ENCODE results near the gene NR5A2. TPM values are rescaled to one million over a fixed set of nuclear protein-coding genes. Genes with fewer than 3 reads are reported as not detected.

NR5A2 gene
- polyA plus RNA-seq, 2 donors = 0.31 to 0.37 TPM

DNA sequence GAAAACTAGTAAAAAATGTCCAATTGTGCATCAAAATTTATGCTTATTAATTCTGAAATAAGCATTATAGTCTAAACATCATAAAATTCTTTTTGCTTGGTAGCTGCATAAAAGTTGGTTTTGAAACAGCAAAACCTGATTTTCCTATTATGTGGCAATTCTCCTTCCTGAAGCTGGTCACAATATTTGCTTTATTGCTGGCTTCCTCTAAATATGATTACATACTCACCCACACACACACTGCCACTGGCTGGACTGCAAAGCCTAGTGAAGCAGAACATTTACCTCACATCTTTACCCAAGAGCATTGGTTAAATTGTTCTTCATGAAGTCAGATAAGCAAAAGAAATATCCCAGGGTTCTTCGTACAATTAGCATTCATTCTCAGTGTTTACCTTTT is 103.0 kb downstream of the NR5A2 start:
- Histone ChIP-seq H3K9me3 (ENCODE audit: control insufficient read depth in 2 of 2, insufficient read depth in 1 of 2, low read depth in 1 of 2, low read length in 1 of 2) (no peaks in the 10 kb centered on the region), H3K36me3 (ENCODE audit: control insufficient read depth in 2 of 2, insufficient read depth in 2 of 2, low read length in 1 of 2) (no peaks in the 10 kb centered on the region), H3K4me1 (ENCODE audit: control insufficient read depth in 2 of 2, insufficient read depth in 2 of 2, low read length in 1 of 2) (no peaks in the 10 kb centered on the region), H3K27ac (ENCODE audit: low read depth in 2 of 2, low read length in 1 of 2) (no peak overlapping the region), H3K4me3 (ENCODE audit: low read depth in 1 of 2, low read length in 2 of 2) (no peak overlapping the region), H3K27me3 (ENCODE audit: control insufficient read depth in 1 of 2, insufficient read depth in 2 of 2, low read length in 2 of 2) (no peaks in the 10 kb centered on the region)
- 52 to 76% methylated on average over 1 of the region's 1 CpG for WGBS, 2 donors

DNA sequence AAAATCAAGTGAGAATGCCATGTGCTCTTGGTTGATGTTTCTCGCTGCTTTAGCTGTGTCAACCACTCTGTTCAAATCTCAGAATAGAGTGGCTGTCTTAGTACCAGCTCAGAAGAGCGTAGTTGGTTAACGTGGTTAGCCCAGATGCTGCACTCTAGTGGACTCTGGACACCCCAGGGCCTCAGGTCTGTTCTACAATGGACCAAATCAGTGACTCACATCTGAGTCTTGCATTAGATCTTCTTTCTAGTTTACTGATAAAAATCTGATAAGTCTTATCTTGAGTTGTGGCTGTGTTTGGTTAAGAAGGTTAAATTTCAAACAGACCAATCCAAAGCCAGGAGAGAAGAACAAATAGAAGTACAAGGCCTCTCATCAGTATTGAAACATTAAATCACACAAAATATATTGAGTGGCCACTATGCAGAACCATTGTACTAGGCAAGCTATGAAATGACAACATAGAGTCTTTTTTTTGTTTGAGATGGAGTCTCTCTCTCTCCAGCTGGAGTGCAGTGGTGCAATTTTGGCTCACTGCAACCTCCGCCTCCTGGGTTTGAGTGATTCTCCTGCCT is 104.1 kb downstream of the NR5A2 start:
- no peaks in the 10 kb centered on the region for H3K4me1 ChIP-seq (ENCODE audit: control insufficient read depth in 2 of 2, insufficient read depth in 2 of 2, low read length in 1 of 2)
- H3K27ac ChIP-seq (ENCODE audit: low read depth in 2 of 2, low read length in 1 of 2) = no peak overlapping the region
- H3K27me3 ChIP-seq (ENCODE audit: control insufficient read depth in 1 of 2, insufficient read depth in 2 of 2, low read length in 2 of 2) = no peaks in the 10 kb centered on the region
- no peak overlapping the region for H3K4me3 ChIP-seq (ENCODE audit: low read depth in 1 of 2, low read length in 2 of 2)
- H3K9me3 ChIP-seq (ENCODE audit: control insufficient read depth in 2 of 2, insufficient read depth in 1 of 2, low read depth in 1 of 2, low read length in 1 of 2) = no peaks in the 10 kb centered on the region
- 68 to 69% methylated on average over 4 of the region's 4 CpGs for WGBS, 2 donors
- no peaks in the 10 kb centered on the region for H3K36me3 ChIP-seq (ENCODE audit: control insufficient read depth in 2 of 2, insufficient read depth in 2 of 2, low read length in 1 of 2)

- H3K27me3 ChIP-seq (ENCODE audit: control insufficient read depth in 1 of 2, insufficient read depth in 2 of 2, low read length in 2 of 2) = no peaks in the 10 kb centered on the region
- H3K27ac ChIP-seq (ENCODE audit: low read depth in 2 of 2, low read length in 1 of 2) = no peak overlapping the region
- H3K36me3 ChIP-seq (ENCODE audit: control insufficient read depth in 2 of 2, insufficient read depth in 2 of 2, low read length in 1 of 2) = no peaks in the 10 kb centered on the region
- WGBS, 2 donors = 81 to 86% methylated on average over 2 of the region's 2 CpGs
- no peaks in the 10 kb centered on the region for H3K4me1 ChIP-seq (ENCODE audit: control insufficient read depth in 2 of 2, insufficient read depth in 2 of 2, low read length in 1 of 2)
- no peak overlapping the region for H3K4me3 ChIP-seq (ENCODE audit: low read depth in 1 of 2, low read length in 2 of 2)
- no peaks in the 10 kb centered on the region for H3K9me3 ChIP-seq (ENCODE audit: control insufficient read depth in 2 of 2, insufficient read depth in 1 of 2, low read depth in 1 of 2, low read length in 1 of 2)
These were observed 105.6 kb downstream of the NR5A2 start for GRCh38 chr1:200133123-200133522.

GRCh38 chr1:200134116-200134515 is 106.6 kb downstream of the NR5A2 start:
- 89 to 96% methylated on average over 2 of the region's 2 CpGs for WGBS, 2 donors
- Histone ChIP-seq H3K36me3 (ENCODE audit: control insufficient read depth in 2 of 2, insufficient read depth in 2 of 2, low read length in 1 of 2) (no peaks in the 10 kb centered on the region), H3K27ac (ENCODE audit: low read depth in 2 of 2, low read length in 1 of 2) (no peak overlapping the region), H3K4me3 (ENCODE audit: low read depth in 1 of 2, low read length in 2 of 2) (no peak overlapping the region), H3K4me1 (ENCODE audit: control insufficient read depth in 2 of 2, insufficient read depth in 2 of 2, low read length in 1 of 2) (no peaks in the 10 kb centered on the region), H3K27me3 (ENCODE audit: control insufficient read depth in 1 of 2, insufficient read depth in 2 of 2, low read length in 2 of 2) (no peaks in the 10 kb centered on the region), H3K9me3 (ENCODE audit: control insufficient read depth in 2 of 2, insufficient read depth in 1 of 2, low read depth in 1 of 2, low read length in 1 of 2) (no peaks in the 10 kb centered on the region)

GRCh38 chr1:200136384-200136783 is 108.9 kb downstream of the NR5A2 start:
- Histone ChIP-seq H3K4me3 (ENCODE audit: low read depth in 1 of 2, low read length in 2 of 2) (no peak overlapping the region), H3K27me3 (ENCODE audit: control insufficient read depth in 1 of 2, insufficient read depth in 2 of 2, low read length in 2 of 2) (no peaks in the 10 kb centered on the region)
- 73 to 79% methylated on average over 2 of the region's 2 CpGs for WGBS, 2 donors

GRCh38 chr1:200139661-200140250 is 112.2 kb downstream of the NR5A2 start:
- WGBS, 2 donors = 67 to 74% methylated on average over 4 of the region's 4 CpGs
- H3K4me1 ChIP-seq (ENCODE audit: control insufficient read depth in 2 of 2, insufficient read depth in 2 of 2, low read length in 1 of 2) = no peaks in the 10 kb centered on the region
- no peaks in the 10 kb centered on the region for H3K9me3 ChIP-seq (ENCODE audit: control insufficient read depth in 2 of 2, insufficient read depth in 1 of 2, low read depth in 1 of 2, low read length in 1 of 2)
- H3K4me3 ChIP-seq (ENCODE audit: low read depth in 1 of 2, low read length in 2 of 2) = no peak overlapping the region
- no peaks in the 10 kb centered on the region for H3K27me3 ChIP-seq (ENCODE audit: control insufficient read depth in 1 of 2, insufficient read depth in 2 of 2, low read length in 2 of 2)
- no peak overlapping the region for H3K27ac ChIP-seq (ENCODE audit: low read depth in 2 of 2, low read length in 1 of 2)
- H3K36me3 ChIP-seq (ENCODE audit: control insufficient read depth in 2 of 2, insufficient read depth in 2 of 2, low read length in 1 of 2) = no peaks in the 10 kb centered on the region

More at GRCh38 chr1:200136384-200136783, 108.9 kb downstream of the NR5A2 start:
- H3K4me1 ChIP-seq (ENCODE audit: control insufficient read depth in 2 of 2, insufficient read depth in 2 of 2, low read length in 1 of 2) = no peaks in the 10 kb centered on the region
- no peak overlapping the region for H3K27ac ChIP-seq (ENCODE audit: low read depth in 2 of 2, low read length in 1 of 2)
- H3K9me3 ChIP-seq (ENCODE audit: control insufficient read depth in 2 of 2, insufficient read depth in 1 of 2, low read depth in 1 of 2, low read length in 1 of 2) = no peaks in the 10 kb centered on the region
- H3K36me3 ChIP-seq (ENCODE audit: control insufficient read depth in 2 of 2, insufficient read depth in 2 of 2, low read length in 1 of 2) = no peaks in the 10 kb centered on the region

- no peak overlapping the region for H3K27ac ChIP-seq (ENCODE audit: low read depth in 2 of 2, low read length in 1 of 2)
- 82 to 85% methylated on average over 6 of the region's 6 CpGs for WGBS, 2 donors
- no peaks in the 10 kb centered on the region for H3K9me3 ChIP-seq (ENCODE audit: control insufficient read depth in 2 of 2, insufficient read depth in 1 of 2, low read depth in 1 of 2, low read length in 1 of 2)
- H3K27me3 ChIP-seq (ENCODE audit: control insufficient read depth in 1 of 2, insufficient read depth in 2 of 2, low read length in 2 of 2) = no peaks in the 10 kb centered on the region
- H3K4me3 ChIP-seq (ENCODE audit: low read depth in 1 of 2, low read length in 2 of 2) = no peak overlapping the region
- H3K36me3 ChIP-seq (ENCODE audit: control insufficient read depth in 2 of 2, insufficient read depth in 2 of 2, low read length in 1 of 2) = no peaks in the 10 kb centered on the region
- no peaks in the 10 kb centered on the region for H3K4me1 ChIP-seq (ENCODE audit: control insufficient read depth in 2 of 2, insufficient read depth in 2 of 2, low read length in 1 of 2)
These were observed 115.8 kb downstream of the NR5A2 start for GRCh38 chr1:200143347-200143746.

- H3K9me3 ChIP-seq (ENCODE audit: control insufficient read depth in 2 of 2, insufficient read depth in 1 of 2, low read depth in 1 of 2, low read length in 1 of 2) = no peaks in the 10 kb centered on the region
- no peaks in the 10 kb centered on the region for H3K36me3 ChIP-seq (ENCODE audit: control insufficient read depth in 2 of 2, insufficient read depth in 2 of 2, low read length in 1 of 2)
- 29 to 38% methylated on average over 1 of the region's 1 CpG for WGBS, 2 donors
- peaks cover 0 to 3% of the 10 kb centered on the region in 2 donors for H3K27me3 ChIP-seq (ENCODE audit: control insufficient read depth in 1 of 2, insufficient read depth in 2 of 2, low read length in 2 of 2)
- H3K4me1 ChIP-seq (ENCODE audit: control insufficient read depth in 2 of 2, insufficient read depth in 2 of 2, low read length in 1 of 2) = no peaks in the 10 kb centered on the region
- no peak overlapping the region for H3K4me3 ChIP-seq (ENCODE audit: low read depth in 1 of 2, low read length in 2 of 2)
- no peak overlapping the region for H3K27ac ChIP-seq (ENCODE audit: low read depth in 2 of 2, low read length in 1 of 2)
These were observed 118.6 kb downstream of the NR5A2 start for GRCh38 chr1:200146100-200146499.

DNA sequence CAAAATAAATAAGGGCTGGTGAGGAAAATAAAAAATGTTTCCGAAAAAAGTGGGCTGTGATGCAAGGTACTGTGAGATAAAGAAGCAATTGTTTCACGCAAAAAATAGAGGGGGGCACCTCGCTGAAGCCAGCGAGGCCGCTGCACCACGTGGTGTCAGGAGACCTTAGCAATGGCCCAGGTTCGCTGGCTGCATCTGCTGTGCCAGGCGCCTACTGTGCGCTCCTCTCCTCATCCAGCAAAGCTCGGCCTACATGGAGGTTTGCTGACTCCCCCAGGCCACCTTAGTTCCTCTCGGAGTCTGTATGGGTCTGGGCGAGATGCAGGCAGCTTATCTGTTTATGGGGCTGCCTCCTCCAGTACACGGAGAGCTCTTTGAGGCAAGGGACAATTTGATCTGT is 119.6 kb downstream of the NR5A2 start:
- Histone ChIP-seq H3K4me3 (ENCODE audit: low read depth in 1 of 2, low read length in 2 of 2) (no peak overlapping the region), H3K27ac (ENCODE audit: low read depth in 2 of 2, low read length in 1 of 2) (no peak overlapping the region), H3K4me1 (ENCODE audit: control insufficient read depth in 2 of 2, insufficient read depth in 2 of 2, low read length in 1 of 2) (no peaks in the 10 kb centered on the region), H3K36me3 (ENCODE audit: control insufficient read depth in 2 of 2, insufficient read depth in 2 of 2, low read length in 1 of 2) (no peaks in the 10 kb centered on the region), H3K27me3 (ENCODE audit: control insufficient read depth in 1 of 2, insufficient read depth in 2 of 2, low read length in 2 of 2) (peaks cover 0 to 3% of the 10 kb centered on the region in 2 donors), H3K9me3 (ENCODE audit: control insufficient read depth in 2 of 2, insufficient read depth in 1 of 2, low read depth in 1 of 2, low read length in 1 of 2) (no peaks in the 10 kb centered on the region)
- WGBS, 2 donors = 94 to 95% methylated on average over 13 of the region's 13 CpGs

DNA sequence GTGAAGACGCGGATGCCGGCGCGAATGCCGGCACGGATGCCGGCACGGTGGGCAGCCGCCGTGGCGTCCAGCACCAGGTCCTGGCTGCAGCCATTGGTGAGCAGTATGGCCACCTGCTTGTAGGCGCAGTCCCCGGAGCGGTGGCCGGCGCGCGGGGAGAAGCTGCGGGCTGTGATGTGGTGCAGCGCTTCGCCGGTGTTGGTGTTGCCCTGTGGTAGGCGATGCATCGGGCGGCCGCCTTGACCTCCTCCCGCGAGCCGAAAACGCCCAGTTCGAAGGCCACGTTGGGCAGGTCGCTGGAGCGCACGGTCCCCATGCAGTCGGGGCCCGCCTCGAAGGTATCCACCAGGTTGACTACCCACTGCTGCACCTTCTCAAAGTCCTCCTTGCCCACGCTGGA is 120.2 kb downstream of the NR5A2 start:
- 98% methylated on average over 40 of the region's 40 CpGs for WGBS, 2 donors
- Histone ChIP-seq H3K27ac (ENCODE audit: low read depth in 2 of 2, low read length in 1 of 2) (no peak overlapping the region), H3K36me3 (ENCODE audit: control insufficient read depth in 2 of 2, insufficient read depth in 2 of 2, low read length in 1 of 2) (no peaks in the 10 kb centered on the region), H3K4me1 (ENCODE audit: control insufficient read depth in 2 of 2, insufficient read depth in 2 of 2, low read length in 1 of 2) (no peaks in the 10 kb centered on the region), H3K4me3 (ENCODE audit: low read depth in 1 of 2, low read length in 2 of 2) (no peak overlapping the region), H3K27me3 (ENCODE audit: control insufficient read depth in 1 of 2, insufficient read depth in 2 of 2, low read length in 2 of 2) (peaks cover 0 to 3% of the 10 kb centered on the region in 2 donors), H3K9me3 (ENCODE audit: control insufficient read depth in 2 of 2, insufficient read depth in 1 of 2, low read depth in 1 of 2, low read length in 1 of 2) (no peaks in the 10 kb centered on the region)

All from esophagus (tissue), 2 donors.